ENCODE results near the gene IGLL1.

DNA sequence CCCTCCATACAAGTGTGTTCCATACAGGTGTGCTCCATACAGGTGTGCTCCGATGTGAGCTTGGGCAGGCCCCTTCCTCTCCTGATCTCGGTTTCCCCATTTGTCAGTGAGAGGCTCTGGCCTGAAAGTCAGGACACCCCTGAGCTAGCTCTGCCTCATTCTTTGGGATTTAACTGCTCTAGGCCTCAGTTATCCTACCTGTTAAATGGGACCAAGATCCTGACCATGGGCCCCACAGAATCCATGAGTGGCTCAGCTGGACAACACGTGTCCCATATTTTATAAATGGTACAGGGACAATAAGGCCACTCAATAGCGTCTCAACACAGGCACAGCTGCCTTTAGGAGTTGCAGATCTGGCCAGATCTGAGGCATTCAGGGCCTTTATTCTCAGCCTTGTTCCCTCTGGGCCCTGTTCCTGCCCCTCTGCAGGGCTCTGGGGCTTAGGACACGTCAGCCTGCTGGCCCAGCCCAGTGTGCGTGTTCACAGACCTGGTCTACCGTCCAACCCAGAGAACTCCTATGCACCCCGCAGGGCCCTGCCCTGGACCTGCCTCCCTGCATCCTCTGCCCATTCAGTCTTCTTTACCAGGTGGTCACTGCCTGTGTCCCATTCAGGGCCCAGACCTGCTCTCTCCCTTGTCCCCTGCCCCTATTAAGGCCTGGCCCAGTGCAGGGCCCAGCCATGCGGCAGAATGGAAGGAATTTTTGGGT is 18.9 kb upstream of the IGLL1 start:
- TF ChIP-seq CEBPB (IDR thresholded peaks at IDR 0.05): no peak
- TF ChIP-seq EP300 (IDR thresholded peaks at IDR 0.05; ENCODE audit: borderline replicate concordance): no peak
- no peak for TF ChIP-seq YY1 (IDR thresholded peaks at IDR 0.05; ENCODE audit: low read depth)
- TF ChIP-seq, protein P1, sequence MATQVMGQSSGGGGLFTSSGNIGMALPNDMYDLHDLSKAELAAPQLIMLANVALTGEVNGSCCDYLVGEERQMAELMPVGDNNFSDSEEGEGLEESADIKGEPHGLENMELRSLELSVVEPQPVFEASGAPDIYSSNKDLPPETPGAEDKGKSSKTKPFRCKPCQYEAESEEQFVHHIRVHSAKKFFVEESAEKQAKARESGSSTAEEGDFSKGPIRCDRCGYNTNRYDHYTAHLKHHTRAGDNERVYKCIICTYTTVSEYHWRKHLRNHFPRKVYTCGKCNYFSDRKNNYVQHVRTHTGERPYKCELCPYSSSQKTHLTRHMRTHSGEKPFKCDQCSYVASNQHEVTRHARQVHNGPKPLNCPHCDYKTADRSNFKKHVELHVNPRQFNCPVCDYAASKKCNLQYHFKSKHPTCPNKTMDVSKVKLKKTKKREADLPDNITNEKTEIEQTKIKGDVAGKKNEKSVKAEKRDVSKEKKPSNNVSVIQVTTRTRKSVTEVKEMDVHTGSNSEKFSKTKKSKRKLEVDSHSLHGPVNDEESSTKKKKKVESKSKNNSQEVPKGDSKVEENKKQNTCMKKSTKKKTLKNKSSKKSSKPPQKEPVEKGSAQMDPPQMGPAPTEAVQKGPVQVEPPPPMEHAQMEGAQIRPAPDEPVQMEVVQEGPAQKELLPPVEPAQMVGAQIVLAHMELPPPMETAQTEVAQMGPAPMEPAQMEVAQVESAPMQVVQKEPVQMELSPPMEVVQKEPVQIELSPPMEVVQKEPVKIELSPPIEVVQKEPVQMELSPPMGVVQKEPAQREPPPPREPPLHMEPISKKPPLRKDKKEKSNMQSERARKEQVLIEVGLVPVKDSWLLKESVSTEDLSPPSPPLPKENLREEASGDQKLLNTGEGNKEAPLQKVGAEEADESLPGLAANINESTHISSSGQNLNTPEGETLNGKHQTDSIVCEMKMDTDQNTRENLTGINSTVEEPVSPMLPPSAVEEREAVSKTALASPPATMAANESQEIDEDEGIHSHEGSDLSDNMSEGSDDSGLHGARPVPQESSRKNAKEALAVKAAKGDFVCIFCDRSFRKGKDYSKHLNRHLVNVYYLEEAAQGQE (IDR thresholded peaks at IDR 0.05; ENCODE audit: low read depth): no peak
- TF ChIP-seq, protein P2, sequence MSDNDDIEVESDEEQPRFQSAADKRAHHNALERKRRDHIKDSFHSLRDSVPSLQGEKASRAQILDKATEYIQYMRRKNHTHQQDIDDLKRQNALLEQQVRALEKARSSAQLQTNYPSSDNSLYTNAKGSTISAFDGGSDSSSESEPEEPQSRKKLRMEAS (IDR thresholded peaks at IDR 0.05): no peak
- no peak for TF ChIP-seq TEAD4 (IDR thresholded peaks at IDR 0.05)
- no peak for TF ChIP-seq RAD21 (IDR thresholded peaks at IDR 0.05; ENCODE audit: low read depth)
- TF ChIP-seq CREB1 (IDR thresholded peaks at IDR 0.05; ENCODE audit: low read depth): no peak

Data from Ishikawa (cell line).